CD4-positive, alpha-beta memory T cell (primary cell): ENCODE data around the gene RBX1. TPM values are rescaled to one million over a fixed set of nuclear protein-coding genes. Genes with fewer than 3 reads are reported as not detected.

ENCODE experiments used
- CTCF ChIA-PET: fragments of 350-600 bp; sonication (Branson Sonifier 250); formaldehyde crosslinking; loops from one replicate; lab custom pipeline; 2021; ENCODE audit warnings: inconsistent platforms; ENCODE audit not compliant: partially characterized antibody; lab: Charles Lee
- POLR2A ChIA-PET: fragments of 350-600 bp; sonication (Branson Sonifier 250); formaldehyde crosslinking; loops from one replicate; lab custom pipeline; 2021; ENCODE audit not compliant: partially characterized antibody; lab: Charles Lee
- DNase-seq, 5 donors: peaks; one replicate each; pipeline versions ENCODE4 v3.0.0 to v3.0.0-alpha.2; 2020 to 2022; ENCODE audit warnings: mixed read lengths in 1 of 5
- H3K27ac ChIP-seq: one replicate; pipeline ENCODE4 v1.7.0; 2013; ENCODE audit warnings: low read depth, low read length
- H3K27me3 ChIP-seq: 2 replicates; pipeline ENCODE4 v1.7.0; 2013; ENCODE audit warnings: mild to moderate bottlenecking, low read length, moderate library complexity; ENCODE audit not compliant: insufficient read depth
- H3K36me3 ChIP-seq: 2 replicates; pipeline ENCODE4 v1.7.0; 2013; ENCODE audit warnings: mild to moderate bottlenecking, low read length, moderate library complexity; ENCODE audit not compliant: insufficient read depth
- H3K4me1 ChIP-seq: 2 replicates; pipeline ENCODE4 v1.7.0; 2013; ENCODE audit warnings: mild to moderate bottlenecking, low read length, moderate library complexity; ENCODE audit not compliant: insufficient read depth
- H3K4me3 ChIP-seq, 2 donors: one replicate each; pipeline ENCODE4 v1.7.0; 2013; ENCODE audit warnings: low read length in 2 of 2, mild to moderate bottlenecking in 1 of 2
- H3K9me3 ChIP-seq, 2 donors: one replicate each; pipeline ENCODE4 v1.7.0; 2013; ENCODE audit warnings: low read length in 2 of 2, control low read depth in 1 of 2; ENCODE audit not compliant: control insufficient read depth in 1 of 2
- H3K27ac Mint-ChIP-seq, 7 donors: one replicate each; pipeline ENCODE4 v1.8.0; 2020 to 2021; ENCODE audit warnings: mixed read lengths in 7 of 7, mild to moderate bottlenecking in 6 of 7, inconsistent platforms in 3 of 7, moderate library complexity in 3 of 7
- H3K27me3 Mint-ChIP-seq, 2 donors: one replicate each; pipeline ENCODE4 v1.8.0; 2020 to 2021; ENCODE audit warnings: mixed read lengths in 2 of 2
- H3K36me3 Mint-ChIP-seq, 2 donors: one replicate each; pipeline ENCODE4 v1.8.0; 2020 to 2021; ENCODE audit warnings: mixed read lengths in 2 of 2, inconsistent platforms in 1 of 2, mild to moderate bottlenecking in 1 of 2
- H3K4me1 Mint-ChIP-seq, 4 donors: one replicate each; pipeline ENCODE4 v1.8.0; 2020 to 2021; ENCODE audit warnings: mixed read lengths in 4 of 4, mild to moderate bottlenecking in 1 of 4
- H3K4me3 Mint-ChIP-seq, 8 donors: one replicate each; pipeline ENCODE4 v1.8.0; 2020 to 2021; ENCODE audit warnings: mixed read lengths in 8 of 8, mild to moderate bottlenecking in 7 of 8, moderate library complexity in 6 of 8, inconsistent platforms in 3 of 8
- H3K9me3 Mint-ChIP-seq, 8 donors: one replicate each; pipeline ENCODE4 v1.8.0; 2020 to 2021; ENCODE audit warnings: mixed read lengths in 8 of 8, mild to moderate bottlenecking in 5 of 8, inconsistent platforms in 3 of 8, moderate library complexity in 1 of 8
- intact Hi-C: fragments of 100-400 bp; cut with micrococcal nuclease; formaldehyde crosslinking; loops from one replicate; pipeline ENCODE4 v1.15.1; 2023
- polyA plus RNA-seq, 2 donors: library from polyadenylated mRNA; unstranded; fragments of 300-500 nt; fragmentation: Illumina TruSeq; gene quantifications; one replicate each; pipeline ENCODE4 v1.2.3, GENCODE V29; 2021
- total RNA-seq, 2 experiments: library from RNA; stranded (reverse); gene quantifications; one replicate each; pipeline ENCODE4 v1.2.3, GENCODE V29; 2021

The RBX1 gene
- total and polyA plus RNA-seq, 4 experiments from 2014 or later: 39.6 to 163 (median 98.3) TPM

GRCh38 chr22:40967111-40967760 lies 16.1 kb downstream of the RBX1 start:
- peaks cover 38 to 61% of the 10 kb centered on the region in 2 donors for H3K36me3 Mint-ChIP-seq
- CTCF ChIA-PET: interaction anchor here (1.9 kb wide), 1 partner anchor 45 kb away, joined by 8 read pairs; no protein-coding TSS in a partner anchor
- intact Hi-C loops: no loop called here

GRCh38 chr22:40972587-40972986 lies 21.4 kb downstream of the RBX1 start:
- H3K9me3 ChIP-seq: no peaks in the 10 kb centered on the region
- no peak overlapping the region for H3K4me3 ChIP-seq
- H3K4me1 ChIP-seq: no peaks in the 10 kb centered on the region
- CTCF ChIA-PET: interaction anchor here (1.6 kb wide), 1 partner anchor 50 kb away, joined by 6 read pairs; no protein-coding TSS in a partner anchor
- no peaks in the 10 kb centered on the region for H3K27me3 Mint-ChIP-seq
- intact Hi-C loops: no loop called here
- H3K36me3 Mint-ChIP-seq: peaks cover 21 to 31% of the 10 kb centered on the region in 2 donors
- H3K9me3 Mint-ChIP-seq: no peaks in the 10 kb centered on the region
- no peak overlapping the region for H3K4me3 Mint-ChIP-seq
- H3K27ac Mint-ChIP-seq: no peak overlapping the region
- no peak overlapping the region for H3K27ac ChIP-seq
- DNase-seq: no peak
- H3K4me1 Mint-ChIP-seq: peaks cover 0 to 5% (median 0%) of the 10 kb centered on the region in 4 donors
- POLR2A ChIA-PET: interaction anchor here (1.5 to 3.4 kb wide), 2 partner anchors 21 to 50 kb away, joined by 7 to 16 read pairs; partner anchors contain the start of gene RBX1
- no peaks in the 10 kb centered on the region for H3K27me3 ChIP-seq
- peaks cover 37% of the 10 kb centered on the region for H3K36me3 ChIP-seq

More at GRCh38 chr22:40967111-40967760, 16.1 kb downstream of the RBX1 start:
- Histone ChIP-seq H3K36me3 (peaks cover 64% of the 10 kb centered on the region), H3K9me3 (no peaks in the 10 kb centered on the region), H3K4me3 (no peak overlapping the region), H3K4me1 (no peaks in the 10 kb centered on the region), H3K27me3 (no peaks in the 10 kb centered on the region), H3K27ac (no peak overlapping the region)
- H3K4me1 Mint-ChIP-seq: peaks cover 2 to 9% (median 6%) of the 10 kb centered on the region in 4 donors
- DNase-seq: no peak
- no peak overlapping the region for H3K4me3 Mint-ChIP-seq
- no peaks in the 10 kb centered on the region for H3K9me3 Mint-ChIP-seq
- peak overlapping the region in 2 of 7 donors; percentile 5 to 53 for H3K27ac Mint-ChIP-seq
- H3K27me3 Mint-ChIP-seq: no peaks in the 10 kb centered on the region
- POLR2A ChIA-PET: interaction anchor here (1.7 kb wide), 1 partner anchor 124 kb away, joined by 3 read pairs; no protein-coding TSS in a partner anchor

GRCh38 chr22:40973144-40973543 lies 22.0 kb downstream of the RBX1 start:
- no peak overlapping the region for H3K4me3 ChIP-seq
- no peaks in the 10 kb centered on the region for H3K27me3 ChIP-seq
- Mint-ChIP-seq H3K36me3 (peaks cover 19 to 29% of the 10 kb centered on the region in 2 donors), H3K4me3 (no peak overlapping the region), H3K4me1 (peaks cover 0 to 5% (median 0%) of the 10 kb centered on the region in 4 donors), H3K27ac (no peak overlapping the region), H3K9me3 (no peaks in the 10 kb centered on the region), H3K27me3 (no peaks in the 10 kb centered on the region)
- no peak overlapping the region for H3K27ac ChIP-seq
- intact Hi-C loops: no loop called here
- POLR2A ChIA-PET: interaction anchor here (3.4 kb wide), 1 partner anchor 22 kb away, joined by 16 read pairs; the partner anchor contains the start of gene RBX1
- no peaks in the 10 kb centered on the region for H3K9me3 ChIP-seq
- DNase-seq: no peak
- no peaks in the 10 kb centered on the region for H3K4me1 ChIP-seq
- H3K36me3 ChIP-seq: peaks cover 32% of the 10 kb centered on the region
- CTCF ChIA-PET: no interaction called here

- intact Hi-C loops: no loop called here
- Mint-ChIP-seq H3K4me1 (peaks cover 0 to 4% (median 0%) of the 10 kb centered on the region in 4 donors), H3K27ac (no peak overlapping the region)
Measured at GRCh38 chr22:40975366-40975765, 24.2 kb downstream of the RBX1 start.

GRCh38 chr22:40976866-40977700 lies 25.9 kb downstream of the RBX1 start:
- Histone ChIP-seq H3K27me3 (no peaks in the 10 kb centered on the region), H3K4me1 (no peaks in the 10 kb centered on the region), H3K27ac (no peak overlapping the region), H3K36me3 (peaks cover 8% of the 10 kb centered on the region), H3K4me3 (no peak overlapping the region), H3K9me3 (no peaks in the 10 kb centered on the region)
- ChIA-PET POLR2A (no interaction called here), CTCF (no interaction called here)
- H3K27me3 Mint-ChIP-seq: no peaks in the 10 kb centered on the region
- peaks cover 9 to 10% of the 10 kb centered on the region in 2 donors for H3K36me3 Mint-ChIP-seq
- H3K27ac Mint-ChIP-seq: peak overlapping the region in 1 of 7 donors; percentile 34
- DNase-seq: no peak
- H3K9me3 Mint-ChIP-seq: no peaks in the 10 kb centered on the region
- intact Hi-C loops: no loop called here
- peaks cover 0 to 3% (median 0%) of the 10 kb centered on the region in 4 donors for H3K4me1 Mint-ChIP-seq
- no peak overlapping the region for H3K4me3 Mint-ChIP-seq

More at GRCh38 chr22:40975366-40975765, 24.2 kb downstream of the RBX1 start:
- peaks cover 17 to 20% of the 10 kb centered on the region in 2 donors for H3K36me3 Mint-ChIP-seq
- H3K36me3 ChIP-seq: peaks cover 18% of the 10 kb centered on the region
- H3K4me3 ChIP-seq: no peak overlapping the region
- H3K9me3 ChIP-seq: no peaks in the 10 kb centered on the region
- H3K4me3 Mint-ChIP-seq: no peak overlapping the region
- ChIA-PET CTCF (no interaction called here), POLR2A (no interaction called here)
- no peaks in the 10 kb centered on the region for H3K27me3 Mint-ChIP-seq
- no peaks in the 10 kb centered on the region for H3K27me3 ChIP-seq
- no peaks in the 10 kb centered on the region for H3K4me1 ChIP-seq
- H3K9me3 Mint-ChIP-seq: no peaks in the 10 kb centered on the region
- no peak overlapping the region for H3K27ac ChIP-seq
- no peak for DNase-seq

GRCh38 chr22:40979198-40979597 lies 28.0 kb downstream of the RBX1 start:
- Histone ChIP-seq H3K27me3 (no peaks in the 10 kb centered on the region), H3K9me3 (no peaks in the 10 kb centered on the region), H3K27ac (no peak overlapping the region), H3K4me3 (no peak overlapping the region), H3K36me3 (no peaks in the 10 kb centered on the region), H3K4me1 (no peaks in the 10 kb centered on the region)
- ChIA-PET CTCF (no interaction called here), POLR2A (no interaction called here)
- no peak overlapping the region for H3K4me3 Mint-ChIP-seq
- no peak overlapping the region for H3K27ac Mint-ChIP-seq
- H3K4me1 Mint-ChIP-seq: peaks cover 0 to 3% (median 0%) of the 10 kb centered on the region in 4 donors
- DNase-seq: no peak
- no peaks in the 10 kb centered on the region for H3K36me3 Mint-ChIP-seq
- H3K9me3 Mint-ChIP-seq: no peaks in the 10 kb centered on the region
- intact Hi-C loops: no loop called here
- H3K27me3 Mint-ChIP-seq: no peaks in the 10 kb centered on the region

- H3K27ac Mint-ChIP-seq: no peak overlapping the region
- Histone ChIP-seq H3K36me3 (no peaks in the 10 kb centered on the region), H3K27ac (no peak overlapping the region), H3K4me1 (no peaks in the 10 kb centered on the region), H3K4me3 (no peak overlapping the region), H3K27me3 (no peaks in the 10 kb centered on the region), H3K9me3 (no peaks in the 10 kb centered on the region)
- H3K4me3 Mint-ChIP-seq: no peak overlapping the region
- intact Hi-C loops: no loop called here
- no peaks in the 10 kb centered on the region for H3K9me3 Mint-ChIP-seq
- CTCF ChIA-PET: no interaction called here
- peaks cover 0 to 3% (median 0%) of the 10 kb centered on the region in 4 donors for H3K4me1 Mint-ChIP-seq
- H3K36me3 Mint-ChIP-seq: no peaks in the 10 kb centered on the region
- no peaks in the 10 kb centered on the region for H3K27me3 Mint-ChIP-seq
- no peak for DNase-seq
- POLR2A ChIA-PET: no interaction called here
Measured at GRCh38 chr22:40979871-40980270, 28.7 kb downstream of the RBX1 start.
